Measurements from ENCODE around the gene SLC12A4. TPM values are rescaled to one million over a fixed set of nuclear protein-coding genes. Genes with fewer than 3 reads are reported as not detected.

The SLC12A4 gene
- total RNA-seq, 2 experiments from 2014 or later = 15.1 to 17.7 TPM

- Mint-ChIP-seq H3K27ac (no peak overlapping the region), H3K36me3 (ENCODE audit: low read depth) (peaks cover 20% of the 10 kb centered on the region), H3K4me3 (peak overlapping the region; percentile 27), H3K9me3 (no peaks in the 10 kb centered on the region), H3K4me1 (ENCODE audit: low read depth) (peaks cover 53% of the 10 kb centered on the region), H3K27me3 (no peaks in the 10 kb centered on the region)
- CTCF ChIA-PET = interaction anchor here (0.7 to 1.2 kb wide), 2 partner anchors 13 to 81 kb away, joined by 4 read pairs; no protein-coding TSS in a partner anchor
- DNase-seq = no peak
- peaks cover 29% of the 10 kb centered on the region for H3K4me1 ChIP-seq (ENCODE audit: insufficient read depth, low read length)
- H3K4me3 ChIP-seq (ENCODE audit: low read length) = no peak overlapping the region
- no peak for ATAC-seq (ENCODE audit: poor library complexity)
- no peaks in the 10 kb centered on the region for H3K27me3 ChIP-seq (ENCODE audit: control insufficient read depth in 1 of 2, insufficient read depth in 2 of 2, low read length in 2 of 2)
- no peak for TF ChIP-seq CTCF (IDR thresholded peaks at IDR 0.05)
- H3K36me3 ChIP-seq (ENCODE audit: insufficient read depth, low read length) = peaks cover 10% of the 10 kb centered on the region
- POLR2A ChIA-PET = interaction anchor here (1.1 kb wide), 1 partner anchor 51 kb away, joined by 3 read pairs; the partner anchor contains the start of gene NUTF2
- intact Hi-C loops (cut with DNase I, micrococcal nuclease) = no loop called here
- no peak overlapping the region for H3K27ac ChIP-seq (ENCODE audit: low read depth in 1 of 2, low read length in 2 of 2)
- no peaks in the 10 kb centered on the region for H3K9me3 ChIP-seq (ENCODE audit: control insufficient read depth in 1 of 2, insufficient read depth in 1 of 2, low read length in 2 of 2)
Observed at GRCh38 chr16:67897231-67897630, 71.2 kb downstream of the SLC12A4 start.

GRCh38 chr16:67893743-67894399, 74.6 kb downstream of the SLC12A4 start:
- CTCF ChIA-PET = interaction anchor here (1.7 to 1.9 kb wide), 2 partner anchors 10 to 77 kb away, joined by 7 to 10 read pairs; no protein-coding TSS in a partner anchor
- Mint-ChIP-seq H3K36me3 (ENCODE audit: low read depth) (peaks cover 15% of the 10 kb centered on the region), H3K4me3 (peak overlapping the region; percentile 98), H3K9me3 (no peaks in the 10 kb centered on the region), H3K4me1 (ENCODE audit: low read depth) (peaks cover 38% of the 10 kb centered on the region), H3K27ac (peak overlapping the region; percentile 94), H3K27me3 (no peaks in the 10 kb centered on the region)
- H3K27me3 ChIP-seq (ENCODE audit: control insufficient read depth in 1 of 2, insufficient read depth in 2 of 2, low read length in 2 of 2) = no peaks in the 10 kb centered on the region
- intact Hi-C loops (cut with DNase I, micrococcal nuclease) = loop anchor here (2.0 to 5.0 kb wide), 5 partner anchors 21 to 52 kb away; partner anchors contain the start of genes CENPT (in 1 of the 2), EDC4 (in 1 of the 2), NUTF2 (in 1 of the 2) and PSMB10 (in 1 of the 2)
- peak overlapping the region; percentile 83 for H3K4me3 ChIP-seq (ENCODE audit: low read length)
- POLR2A ChIA-PET = interaction anchor here (0.9 to 2.2 kb wide), 8 partner anchors 42 to 191 kb away, joined by 3 to 7 read pairs (median 4); partner anchors contain the start of genes GFOD2 and NFATC3
- ATAC-seq (ENCODE audit: poor library complexity) (no peak), DNase-seq (peak in 2 of 14 experiments; percentile 3 to 24)
- no peaks in the 10 kb centered on the region for H3K9me3 ChIP-seq (ENCODE audit: control insufficient read depth in 1 of 2, insufficient read depth in 1 of 2, low read length in 2 of 2)
- H3K36me3 ChIP-seq (ENCODE audit: insufficient read depth, low read length) = no peaks in the 10 kb centered on the region
- peaks cover 29% of the 10 kb centered on the region for H3K4me1 ChIP-seq (ENCODE audit: insufficient read depth, low read length)
- peak overlapping the region; percentile 82 to 83 for H3K27ac ChIP-seq (ENCODE audit: low read depth in 1 of 2, low read length in 2 of 2)
- TF ChIP-seq CTCF (IDR thresholded peaks at IDR 0.05) = no peak

Other genes starting within 250 kb of the SLC12A4 start
- gene GFOD2, start 249.3 kb downstream of the SLC12A4 start, total RNA-seq = 1 to 10 TPM; 2.8 to 3.7 TPM
- gene RANBP10, start 162.1 kb downstream of the SLC12A4 start, total RNA-seq = 10 to 100 TPM; 12.0 to 13.6 TPM
- gene TSNAXIP1, start 161.7 kb downstream of the SLC12A4 start, total RNA-seq = under 1 TPM; 0.52 to 0.61 TPM
- gene THAP11, start 126.3 kb downstream of the SLC12A4 start, total RNA-seq = 10 to 100 TPM; 31.2 to 32.1 TPM
- gene NUTF2, start 121.7 kb downstream of the SLC12A4 start, total RNA-seq = 10 to 100 TPM; 24.0 to 25.7 TPM
- gene CENPT, start 120.9 kb downstream of the SLC12A4 start, total RNA-seq = 10 to 100 TPM; 77.5 to 84.1 TPM
- gene EDC4, start 95.6 kb downstream of the SLC12A4 start, total RNA-seq = 100 to 1,000 TPM; 134 to 145 TPM
- 1 to 10 TPM; 2.9 to 4.4 TPM for gene NRN1L, start 83.8 kb downstream of the SLC12A4 start, total RNA-seq
- gene PSKH1, start 75.4 kb downstream of the SLC12A4 start, total RNA-seq = 10 to 100 TPM; 11.4 to 13.3 TPM
- 10 to 100 TPM; 18.3 to 19.5 TPM for gene CTRL, start 36.8 kb downstream of the SLC12A4 start, total RNA-seq
- gene PSMB10, start 31.8 kb downstream of the SLC12A4 start, total RNA-seq = 10 to 100 TPM; 68.7 to 71.6 TPM
- gene LCAT, start 24.5 kb downstream of the SLC12A4 start, total RNA-seq = 1 to 10 TPM; 5.9 to 6.3 TPM
- gene DPEP3, start 11.9 kb upstream of the SLC12A4 start, total RNA-seq = under 1 TPM; 0.53 to 0.63 TPM
- gene DPEP2, start 30.8 kb upstream of the SLC12A4 start, total RNA-seq = 10 to 100 TPM; 42.2 to 43.5 TPM
- not detected for gene DPEP2NB, start 47.3 kb upstream of the SLC12A4 start, total RNA-seq
- gene DDX28, start 54.6 kb upstream of the SLC12A4 start, total RNA-seq = 10 to 100 TPM; 18.9 to 19.4 TPM
- gene DUS2, start 54.6 kb upstream of the SLC12A4 start, total RNA-seq = 10 to 100 TPM; 10.4 to 13.6 TPM
- gene NFATC3, start 116.7 kb upstream of the SLC12A4 start, total RNA-seq = 10 to 100 TPM; 84.8 to 94.4 TPM